ENCODE measurements around the gene AOPEP.

DNA sequence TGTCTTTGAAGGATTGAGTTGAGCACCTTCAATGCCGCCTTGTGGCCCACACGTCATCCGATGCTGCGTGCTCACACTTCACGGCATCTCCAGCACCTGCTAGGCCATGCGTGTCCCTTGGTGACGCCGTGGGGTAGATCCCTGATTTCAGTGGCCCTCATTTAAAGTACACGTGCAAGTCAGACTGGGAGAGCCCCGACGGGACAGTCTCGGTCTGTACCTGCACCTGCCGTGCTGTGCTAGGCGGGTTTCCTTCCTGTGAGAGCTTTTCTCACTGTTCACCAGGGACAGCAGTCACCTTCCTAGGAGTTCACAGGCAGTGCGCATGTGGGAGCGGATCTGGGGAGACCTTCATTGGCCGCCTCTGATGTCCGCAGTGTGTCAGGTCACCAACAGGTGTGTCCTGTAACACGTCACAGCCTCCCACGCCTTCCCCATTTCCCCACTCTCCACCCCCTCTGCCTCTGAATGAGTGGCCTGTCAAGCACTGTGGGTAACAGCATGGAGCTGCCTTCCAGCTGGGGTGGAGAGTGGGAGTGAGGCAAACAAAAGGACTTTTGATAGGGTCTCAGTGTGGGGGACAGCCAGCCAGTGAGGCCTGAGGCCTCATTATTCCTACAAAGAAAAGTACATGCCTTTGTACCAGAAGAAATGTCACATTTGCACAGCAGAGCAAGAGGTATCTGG lies 354.6 kb downstream of the AOPEP start:
- TF ChIP-seq, protein P1, sequence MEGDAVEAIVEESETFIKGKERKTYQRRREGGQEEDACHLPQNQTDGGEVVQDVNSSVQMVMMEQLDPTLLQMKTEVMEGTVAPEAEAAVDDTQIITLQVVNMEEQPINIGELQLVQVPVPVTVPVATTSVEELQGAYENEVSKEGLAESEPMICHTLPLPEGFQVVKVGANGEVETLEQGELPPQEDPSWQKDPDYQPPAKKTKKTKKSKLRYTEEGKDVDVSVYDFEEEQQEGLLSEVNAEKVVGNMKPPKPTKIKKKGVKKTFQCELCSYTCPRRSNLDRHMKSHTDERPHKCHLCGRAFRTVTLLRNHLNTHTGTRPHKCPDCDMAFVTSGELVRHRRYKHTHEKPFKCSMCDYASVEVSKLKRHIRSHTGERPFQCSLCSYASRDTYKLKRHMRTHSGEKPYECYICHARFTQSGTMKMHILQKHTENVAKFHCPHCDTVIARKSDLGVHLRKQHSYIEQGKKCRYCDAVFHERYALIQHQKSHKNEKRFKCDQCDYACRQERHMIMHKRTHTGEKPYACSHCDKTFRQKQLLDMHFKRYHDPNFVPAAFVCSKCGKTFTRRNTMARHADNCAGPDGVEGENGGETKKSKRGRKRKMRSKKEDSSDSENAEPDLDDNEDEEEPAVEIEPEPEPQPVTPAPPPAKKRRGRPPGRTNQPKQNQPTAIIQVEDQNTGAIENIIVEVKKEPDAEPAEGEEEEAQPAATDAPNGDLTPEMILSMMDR (conservative IDR thresholded peaks at IDR 0.05 in 1 of 2, IDR thresholded peaks at IDR 0.05 in 1 of 2; ENCODE audit: low read depth in 1 of 2, low read length in 2 of 2), result no peak
- TF ChIP-seq EZH2 (IDR thresholded peaks at IDR 0.05; ENCODE audit: low read length, missing control alignments), result no peak
